Type B pancreatic cell (in vitro differentiated cells): Measurements from ENCODE around the gene NMRAL1. TPM values are rescaled to one million over a fixed set of nuclear protein-coding genes. Genes with fewer than 3 reads are reported as not detected.

ENCODE experiments used
- DNase-seq: peaks from one replicate; pipeline ENCODE4 v3.0.0; 2021; ENCODE audit warnings: mixed read lengths; ENCODE audit not compliant: unreplicated experiment; ENCODE audit errors: extremely low spot score
- H3K27ac Mint-ChIP-seq: 2 replicates; pipeline ENCODE4 v1.8.0; 2021; ENCODE audit warnings: mild to moderate bottlenecking, mixed read lengths
- H3K27me3 Mint-ChIP-seq: 2 replicates; pipeline ENCODE4 v1.8.0; 2021; ENCODE audit warnings: mixed read lengths
- H3K36me3 Mint-ChIP-seq: 2 replicates; pipeline ENCODE4 v1.8.0; 2021; ENCODE audit warnings: mixed read lengths
- H3K4me1 Mint-ChIP-seq: one replicate; pipeline ENCODE4 v1.8.0; 2021; ENCODE audit warnings: mixed read lengths; ENCODE audit not compliant: unreplicated experiment
- H3K4me3 Mint-ChIP-seq: 2 replicates; pipeline ENCODE4 v1.8.0; 2021; ENCODE audit warnings: mild to moderate bottlenecking, mixed read lengths
- H3K9me3 Mint-ChIP-seq: 2 replicates; pipeline ENCODE4 v1.8.0; 2021; ENCODE audit warnings: mixed read lengths
- CTCF ChIP-seq: fragments of 200-600 bp; sonication (generic); conservative IDR thresholded peaks from 2 replicates; pipeline ENCODE4 v1.5.0; 2021; ENCODE audit warnings: antibody characterized with exemption, mild to moderate bottlenecking
- total RNA-seq: library from RNA; stranded (reverse); gene quantifications from 2 replicates; pipeline ENCODE4 v1.2.1, GENCODE V29; 2021; ENCODE audit warnings: low replicate concordance

Gene NMRAL1
- total RNA-seq, 1 donor from 2014 or later, result 49.1 TPM

DNA sequence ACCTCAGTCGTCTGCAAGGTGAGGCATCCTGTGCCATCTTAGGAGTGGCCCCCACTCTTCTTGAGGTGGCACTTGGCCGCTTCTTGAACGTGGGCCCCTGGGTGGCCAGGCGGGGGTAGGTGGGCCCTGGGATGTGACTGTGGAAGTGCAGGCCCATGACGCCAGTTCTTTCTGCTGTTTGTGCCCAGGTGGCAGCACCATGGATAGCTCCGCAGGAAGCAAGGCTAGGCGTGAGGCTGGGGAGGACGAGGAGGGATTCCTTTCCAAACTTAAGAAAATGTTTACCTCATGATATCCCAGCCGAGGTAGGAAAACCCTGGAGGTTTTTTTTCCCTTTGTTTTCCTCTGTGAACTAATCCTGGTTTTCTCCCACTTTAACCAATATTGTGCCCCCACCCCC, 19.8 kb downstream of the NMRAL1 start:
- no peaks in the 10 kb centered on the region for H3K27me3 Mint-ChIP-seq
- H3K36me3 Mint-ChIP-seq, result no peaks in the 10 kb centered on the region
- H3K27ac Mint-ChIP-seq, result no peak overlapping the region
- TF ChIP-seq CTCF, result no peak
- H3K4me3 Mint-ChIP-seq, result no peak overlapping the region
- H3K9me3 Mint-ChIP-seq, result no peaks in the 10 kb centered on the region
- no peak for DNase-seq
- no peaks in the 10 kb centered on the region for H3K4me1 Mint-ChIP-seq

DNA sequence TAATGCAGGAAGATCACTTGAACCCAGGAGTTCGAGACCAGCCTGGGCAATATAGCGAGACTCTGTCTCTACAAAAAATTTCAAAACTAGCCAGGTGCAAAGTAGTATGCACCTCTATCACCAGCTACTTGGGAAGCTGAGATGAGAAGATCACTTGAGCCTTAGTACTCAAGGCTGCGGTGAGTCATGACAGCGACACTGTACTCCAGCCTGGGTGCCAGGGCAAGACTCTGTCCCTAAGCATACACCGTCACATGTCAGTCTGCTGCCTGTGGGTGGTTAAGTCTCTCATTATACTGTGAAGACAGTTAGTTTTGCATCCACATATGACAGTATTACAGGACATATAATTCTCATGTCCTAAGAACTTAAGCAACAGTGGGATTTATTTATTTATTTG, 21.8 kb downstream of the NMRAL1 start:
- Mint-ChIP-seq H3K4me1 (no peaks in the 10 kb centered on the region), H3K4me3 (no peak overlapping the region), H3K27me3 (no peaks in the 10 kb centered on the region), H3K9me3 (no peaks in the 10 kb centered on the region), H3K36me3 (no peaks in the 10 kb centered on the region), H3K27ac (no peak overlapping the region)
- no peak for DNase-seq
- TF ChIP-seq CTCF, result no peak

- Mint-ChIP-seq H3K4me3 (no peak overlapping the region), H3K4me1 (no peaks in the 10 kb centered on the region), H3K36me3 (no peaks in the 10 kb centered on the region), H3K27ac (no peak overlapping the region), H3K9me3 (no peaks in the 10 kb centered on the region), H3K27me3 (no peaks in the 10 kb centered on the region)
- no peak for TF ChIP-seq CTCF
- no peak for DNase-seq
These were observed 23.4 kb downstream of the NMRAL1 start for GRCh38 chr16:4450931-4451519.

GRCh38 chr16:4450430-4450829, 24.0 kb downstream of the NMRAL1 start:
- no peak for TF ChIP-seq CTCF
- DNase-seq, result no peak
- H3K27me3 Mint-ChIP-seq, result no peaks in the 10 kb centered on the region
- no peaks in the 10 kb centered on the region for H3K4me1 Mint-ChIP-seq
- H3K36me3 Mint-ChIP-seq, result no peaks in the 10 kb centered on the region
- no peak overlapping the region for H3K27ac Mint-ChIP-seq
- H3K9me3 Mint-ChIP-seq, result no peaks in the 10 kb centered on the region
- no peak overlapping the region for H3K4me3 Mint-ChIP-seq

- H3K27me3 Mint-ChIP-seq, result no peaks in the 10 kb centered on the region
- H3K9me3 Mint-ChIP-seq, result no peaks in the 10 kb centered on the region
- no peaks in the 10 kb centered on the region for H3K4me1 Mint-ChIP-seq
- no peak overlapping the region for H3K4me3 Mint-ChIP-seq
- TF ChIP-seq CTCF, result no peak
- peaks cover 15% of the 10 kb centered on the region for H3K36me3 Mint-ChIP-seq
- no peak overlapping the region for H3K27ac Mint-ChIP-seq
- DNase-seq, result no peak
These were observed 30.4 kb downstream of the NMRAL1 start for GRCh38 chr16:4443986-4444385.

GRCh38 chr16:4443271-4443670, 31.2 kb downstream of the NMRAL1 start:
- H3K36me3 Mint-ChIP-seq, result peaks cover 15% of the 10 kb centered on the region
- no peaks in the 10 kb centered on the region for H3K27me3 Mint-ChIP-seq
- DNase-seq, result no peak
- no peak overlapping the region for H3K4me3 Mint-ChIP-seq
- H3K4me1 Mint-ChIP-seq, result no peaks in the 10 kb centered on the region
- H3K9me3 Mint-ChIP-seq, result no peaks in the 10 kb centered on the region
- no peak for TF ChIP-seq CTCF
- no peak overlapping the region for H3K27ac Mint-ChIP-seq
